Heart right ventricle (tissue), 16 donors: ENCODE data around the gene KCNAB2. TPM values are rescaled to one million over a fixed set of nuclear protein-coding genes. Genes with fewer than 3 reads are reported as not detected.

Experiments
- ATAC-seq, 8 donors: fragments of 200-7000 bp; cut with Tn5 transposase; one replicate each; pipeline ENCODE4 v1.9.1; 2020; ENCODE audit warnings: mild to moderate bottlenecking in 8 of 8, moderate library complexity in 8 of 8, moderate number of reproducible peaks in 1 of 8
- DNase-seq, 2 donors: peaks; one replicate each; pipeline ENCODE4 v3.0.0-alpha.2; 2020
- H3K27ac ChIP-seq, 10 donors: fragments of 200-600 bp; sonication (generic) in 2 of 10; one replicate each; pipeline versions ENCODE4 v1.5.0 to v1.8.0; 2020 to 2022; ENCODE audit warnings: mild to moderate bottlenecking in 3 of 10
- H3K27me3 ChIP-seq, 7 donors: fragments of 200-600 bp; one replicate each; pipeline ENCODE4 v1.8.0; 2021 to 2022; ENCODE audit warnings: mild to moderate bottlenecking in 2 of 7
- H3K36me3 ChIP-seq, 9 donors: fragments of 200-600 bp; sonication (generic) in 1 of 9; one replicate each; pipeline versions ENCODE4 v1.5.0 to v1.8.0; 2020 to 2022; ENCODE audit warnings: mild to moderate bottlenecking in 2 of 9
- H3K4me1 ChIP-seq, 9 donors: fragments of 200-600 bp; sonication (generic) in 1 of 9; one replicate each; pipeline versions ENCODE4 v1.5.0 to v1.8.0; 2020 to 2022; ENCODE audit warnings: mild to moderate bottlenecking in 4 of 9
- H3K4me3 ChIP-seq, 10 donors: fragments of 200-600 bp; sonication (generic) in 2 of 10; one replicate each; pipeline versions ENCODE4 v1.5.0 to v1.8.0; 2020 to 2022; ENCODE audit warnings: mild to moderate bottlenecking in 7 of 10, moderate library complexity in 2 of 10
- H3K9me3 ChIP-seq, 11 donors: fragments of 200-600 bp in 10 of 11; sonication (generic) in 2 of 11; one replicate each; pipeline versions ENCODE4 v1.5.0 to v1.8.0; 2013 to 2022; ENCODE audit warnings: mild to moderate bottlenecking in 2 of 11, control low read depth in 1 of 11, moderate library complexity in 1 of 11
- CTCF ChIP-seq, 9 donors: fragments of 200-600 bp; sonication (generic) in 2 of 9; IDR thresholded peaks; one replicate each; pipeline versions ENCODE4 v1.5.0 to v1.8.0; 2021 to 2022; ENCODE audit warnings: antibody characterized with exemption in 9 of 9, mild to moderate bottlenecking in 5 of 9, moderate library complexity in 1 of 9
- WGBS, 2 donors: extraction: QIAGEN DNeasy Blood & Tissue Kit; methylation state at CpG; one replicate each; pipeline ENCODE4 v1.1.7; 2013; ENCODE audit warnings: inconsistent platforms in 1 of 2; 5-methylcytosine and 5-hydroxymethylcytosine counted together
- intact Hi-C, 10 donors: fragments of 100-400 bp; cut with DNase I; formaldehyde crosslinking; loops; one replicate each; pipeline versions ENCODE4 v1.11.1 to v1.14.2; 2022
- polyA plus RNA-seq, 2 donors: library from polyadenylated mRNA; stranded (reverse); fragments of 200-250 nt; gene quantifications; one replicate each; pipeline ENCODE4 v1.2.3, GENCODE V29; 2013
- total RNA-seq, 10 donors: library from RNA; stranded (reverse); fragmentation: NEBNext Ultra II Directional in 3 of 10; extraction: Animal tissue kit (Norgen Biotek cat#: 25700) in 3 of 10; gene quantifications; one replicate each; pipeline versions ENCODE4 v1.2.1 to v1.2.4, GENCODE V29; 2021 to 2023
- donor health status: Arrhythmogenic right ventricular cardiomyopathy.
- donor health status: ischemic (EF 13 %, LVEDD 7.1; RV severe dilation, severe dysfunction).
- donor health status: healthy with polysubstance abuse.
- donor health status: DM: no; HTN: yes; CAD: no.
- donor health status: DM: no; HTN: no; CAD: no.
- donor health status: ischemic (EF 25% LVEDD 6.9; RV normal size, moderate dysfunction).
- donor health status: ischemic (EF 25% LVEDD 5.7; RV mildly dilated, moderate dysfunction).
- donor health status: healthy.
- donor health status: DM: yes; HTN: yes; CAD: no.
- donor health status: Ischemic cardiomyopathy.
- donor health status: ischemic (EF 35%, LVEDD 5.7; RV mildly dilated, moderate dysfunction).
- donor health status: nonischemic (EF 11% LVEDD 7.7; RV severe dilation, severe dysfunction).
- donor health status: DM: yes; HTN: yes; CAD: no.
- donor health status: PGD.
- donor health status: ischemic (EF 29% LVEDD 5.4; RV normal size, mild dysfunction).
- donor health status: nonischemic (EF 23%, LVEDD 6.1; RV moderate dilation, normal function).

KCNAB2 gene
- total and polyA plus RNA-seq, 12 donors: 4.7 to 41.5 (median 21.8) TPM

DNA sequence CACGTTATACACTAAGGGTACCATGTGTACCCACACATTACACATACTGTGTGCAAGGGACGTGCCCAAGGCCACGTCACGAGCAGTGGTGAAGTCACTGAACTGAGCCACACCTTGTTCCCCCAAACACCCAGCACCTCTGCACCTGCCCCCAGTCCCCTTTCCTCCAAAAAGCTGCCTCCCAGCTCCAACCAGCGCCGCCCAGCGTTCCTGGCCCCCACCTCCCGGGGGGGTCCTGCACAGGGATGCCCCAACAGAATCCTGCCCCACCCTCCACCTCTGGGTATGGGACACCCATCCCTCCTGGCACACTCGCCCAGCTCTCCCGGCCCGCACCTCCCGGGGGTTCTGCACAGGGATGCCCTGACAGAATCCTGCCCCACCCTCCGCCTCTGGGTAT, 80.3 kb downstream of the KCNAB2 start:
- Histone ChIP-seq H3K36me3 (no peaks in the 10 kb centered on the region), H3K4me3 (no peak overlapping the region), H3K9me3 (no peaks in the 10 kb centered on the region), H3K27ac (no peak overlapping the region), H3K27me3 (peaks cover 0 to 47% (median 23%) of the 10 kb centered on the region in 7 donors), H3K4me1 (peaks cover 0 to 8% (median 4%) of the 10 kb centered on the region in 9 donors)
- DNase-seq (peak in 1 of 2 donors; percentile 2), ATAC-seq (no peak)
- intact Hi-C loops: no loop called here
- no peak for TF ChIP-seq CTCF (IDR thresholded peaks at IDR 0.05)
- 86 to 87% methylated on average over 13 of the region's 13 CpGs for WGBS, 2 donors

- H3K27ac ChIP-seq: no peak overlapping the region
- no peak for ATAC-seq
- peaks cover 0 to 2% (median 0%) of the 10 kb centered on the region in 11 donors for H3K9me3 ChIP-seq
- intact Hi-C loops: no loop called here
- peak in 1 of 2 donors; percentile 3 for DNase-seq
- no peak overlapping the region for H3K4me3 ChIP-seq
- H3K4me1 ChIP-seq: peaks cover 0 to 8% (median 4%) of the 10 kb centered on the region in 9 donors
- H3K36me3 ChIP-seq: no peaks in the 10 kb centered on the region
- H3K27me3 ChIP-seq: peaks cover 0 to 47% (median 23%) of the 10 kb centered on the region in 7 donors
- TF ChIP-seq CTCF (IDR thresholded peaks at IDR 0.05): no peak
- WGBS, 2 donors: 86 to 89% methylated on average over 16 of the region's 16 CpGs
Measured at GRCh38 chr1:6126521-6127067, 80.9 kb downstream of the KCNAB2 start.

DNA sequence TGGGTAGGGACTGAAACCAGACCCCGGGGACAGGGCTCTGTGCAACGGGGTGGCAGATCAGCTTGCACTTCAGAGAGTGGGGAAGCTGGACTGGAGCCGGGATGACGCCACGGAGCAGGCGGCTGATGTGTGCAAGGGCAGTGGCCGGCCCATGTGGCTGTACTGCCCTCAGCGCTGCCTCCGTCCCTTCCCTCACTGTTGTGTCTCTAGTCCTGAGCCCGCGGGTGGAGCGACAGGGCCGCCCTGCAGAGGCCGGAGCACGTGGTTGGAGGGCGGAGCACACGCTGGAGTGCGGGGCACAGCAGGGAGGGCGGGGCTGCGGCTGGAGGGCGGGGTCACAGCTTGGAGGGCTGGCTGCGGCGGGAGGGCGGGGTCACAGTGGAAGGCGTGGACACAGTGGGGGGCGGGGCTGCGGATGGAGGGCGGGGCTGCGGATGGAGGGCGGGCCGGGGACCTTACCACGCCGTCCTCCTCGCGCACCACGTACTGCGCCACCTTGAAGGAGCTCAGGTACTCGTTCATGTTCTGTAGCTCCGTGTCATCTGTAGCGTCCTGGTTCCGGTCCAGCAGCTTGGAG, 82.0 kb downstream of the KCNAB2 start:
- 14 to 25% methylated on average over 32 to 39 of the region's 41 CpGs for WGBS, 2 donors
- ATAC-seq: peak; percentile 80 to 91 (median 86)
- intact Hi-C loops: no loop called here
- no peaks in the 10 kb centered on the region for H3K36me3 ChIP-seq
- peaks cover 0 to 8% (median 4%) of the 10 kb centered on the region in 9 donors for H3K4me1 ChIP-seq
- H3K9me3 ChIP-seq: peaks cover 0 to 13% (median 0%) of the 10 kb centered on the region in 11 donors
- peak overlapping the region in 3 of 10 donors; percentile 14 to 25 (median 18) for H3K4me3 ChIP-seq
- no peak overlapping the region for H3K27ac ChIP-seq
- TF ChIP-seq CTCF (IDR thresholded peaks at IDR 0.05): no peak
- DNase-seq: peak; percentile 61 to 83
- peaks cover 0 to 47% (median 23%) of the 10 kb centered on the region in 7 donors for H3K27me3 ChIP-seq

DNA sequence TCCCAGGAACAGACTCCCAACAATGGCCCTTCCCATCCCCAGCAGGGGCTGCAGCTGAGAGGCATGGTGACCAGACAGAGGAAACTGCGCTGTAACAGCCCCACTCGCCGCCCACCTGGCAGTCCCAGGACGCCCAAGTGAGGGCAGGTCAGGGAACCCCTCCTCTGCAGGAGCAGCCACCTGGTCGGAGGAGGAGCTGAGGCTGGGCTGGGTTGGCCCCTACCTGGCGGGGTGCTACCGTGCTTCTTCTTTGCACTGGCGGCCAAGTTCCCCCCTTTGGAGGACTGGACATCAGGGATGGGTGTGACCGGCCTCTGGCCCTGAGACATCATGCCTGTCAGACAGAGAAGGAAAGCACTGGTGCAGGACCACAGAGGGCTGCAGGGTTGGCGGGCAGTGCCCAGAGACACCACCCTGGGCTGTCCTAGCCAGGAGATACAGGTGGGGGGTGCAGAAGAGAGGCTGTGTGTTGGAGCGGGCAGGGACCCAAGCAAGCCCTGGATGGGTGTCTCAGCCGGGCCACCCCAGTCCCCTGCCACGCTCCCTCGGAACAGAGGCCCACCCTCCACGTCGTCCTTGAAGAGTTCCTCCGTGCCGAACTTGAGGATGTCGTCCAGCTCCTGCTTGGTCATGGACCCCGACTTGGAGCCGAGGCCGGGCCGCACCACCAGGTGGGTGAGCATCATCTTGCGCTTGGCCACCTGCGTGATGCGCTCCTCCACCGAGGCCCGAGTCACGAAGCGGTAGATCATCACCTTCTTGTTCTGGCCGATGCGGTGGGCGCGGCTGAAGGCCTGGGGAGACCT, 82.8 kb downstream of the KCNAB2 start:
- H3K9me3 ChIP-seq: peaks cover 0 to 18% (median 0%) of the 10 kb centered on the region in 11 donors
- peaks cover 0 to 47% (median 28%) of the 10 kb centered on the region in 7 donors for H3K27me3 ChIP-seq
- ATAC-seq (no peak), DNase-seq (peak in 1 of 2 donors; percentile 18)
- no peaks in the 10 kb centered on the region for H3K36me3 ChIP-seq
- intact Hi-C loops: no loop called here
- H3K4me1 ChIP-seq: peaks cover 0 to 8% (median 4%) of the 10 kb centered on the region in 9 donors
- no peak for TF ChIP-seq CTCF (IDR thresholded peaks at IDR 0.05)
- WGBS, 2 donors: 93 to 94% methylated on average over 34 of the region's 34 CpGs
- no peak overlapping the region for H3K27ac ChIP-seq
- no peak overlapping the region for H3K4me3 ChIP-seq
